Skeletal muscle satellite cell (primary cell): Measurements from ENCODE around the gene CDC42SE2. TPM values are rescaled to one million over a fixed set of nuclear protein-coding genes. Genes with fewer than 3 reads are reported as not detected.

ENCODE experiments used
- H3K27me3 ChIP-seq: 2 replicates; pipeline ENCODE4 v1.7.0; 2013; ENCODE audit warnings: low read length; ENCODE audit not compliant: control insufficient read depth, insufficient read depth
- H3K36me3 ChIP-seq: 2 replicates; pipeline ENCODE4 v1.7.0; 2013; ENCODE audit warnings: mild to moderate bottlenecking, control low read depth, low read length; ENCODE audit not compliant: insufficient read depth
- H3K4me1 ChIP-seq: 2 replicates; pipeline ENCODE4 v1.7.0; 2013; ENCODE audit warnings: low read length; ENCODE audit not compliant: control insufficient read depth, insufficient read depth
- H3K4me2 ChIP-seq: 2 replicates; pipeline ENCODE4 v1.7.0; 2013; ENCODE audit warnings: mild to moderate bottlenecking, low read length
- H3K4me3 ChIP-seq: 2 replicates; pipeline ENCODE4 v1.7.0; 2013; ENCODE audit warnings: low read length
- H3K9ac ChIP-seq: 2 replicates; pipeline ENCODE4 v1.7.0; 2013; ENCODE audit warnings: mild to moderate bottlenecking, low read depth, low read length, moderate library complexity
- H3K9me3 ChIP-seq: replicated peaks from 2 replicates; pipeline ENCODE4 v1.7.0; 2013; ENCODE audit warnings: mild to moderate bottlenecking, control low read depth, low read length
- small RNA-seq: library from RNA; depleted of rRNA; stranded (forward); fragments of <200 nt; gene quantifications from one replicate; pipeline ENCODE3, GENCODE V24; 2012

Gene CDC42SE2

DNA sequence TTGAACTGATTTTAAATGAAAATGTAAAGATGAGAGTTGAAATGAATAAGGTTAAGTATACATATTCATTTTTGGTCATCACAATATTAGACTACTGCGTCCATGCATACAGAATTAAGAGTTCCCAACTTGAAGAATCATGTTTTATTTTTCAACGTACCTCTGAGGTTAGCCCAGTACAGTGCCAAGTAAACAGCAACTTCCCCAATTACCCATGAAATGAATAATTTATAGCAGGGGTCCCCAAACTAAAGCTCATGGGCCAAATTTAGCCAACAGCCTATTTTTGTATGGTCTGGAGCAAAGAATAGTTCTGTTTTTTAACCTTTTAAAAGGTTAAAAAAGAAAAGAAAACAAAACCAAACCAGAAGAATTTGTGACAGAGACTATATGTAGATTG lies 167.9 kb downstream of the CDC42SE2 start:
- no peak overlapping the region for H3K4me2 ChIP-seq
- H3K9me3 ChIP-seq: no peaks in the 10 kb centered on the region
- no peaks in the 10 kb centered on the region for H3K4me1 ChIP-seq
- H3K9ac ChIP-seq: no peak overlapping the region
- no peak overlapping the region for H3K4me3 ChIP-seq
- peaks cover 20% of the 10 kb centered on the region for H3K36me3 ChIP-seq
- no peaks in the 10 kb centered on the region for H3K27me3 ChIP-seq

DNA sequence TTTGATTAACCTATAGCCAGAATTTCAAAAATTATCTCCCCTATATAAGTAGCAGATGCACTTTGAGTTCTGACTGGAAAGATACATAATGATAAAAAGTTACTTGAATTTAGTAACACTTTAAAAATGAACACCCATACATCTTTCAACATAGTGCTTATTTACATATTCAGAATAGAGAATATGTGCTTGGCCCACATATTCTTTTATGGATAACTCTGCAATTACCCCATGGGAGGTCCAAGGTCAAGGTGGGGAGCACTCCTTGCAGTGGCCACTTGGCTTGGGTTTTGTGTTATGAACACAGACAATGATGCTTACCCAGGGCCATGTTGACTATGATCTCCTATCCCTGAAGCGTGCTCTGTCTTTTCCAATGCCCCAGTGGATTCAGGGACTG lies 169.3 kb downstream of the CDC42SE2 start:
- no peaks in the 10 kb centered on the region for H3K4me1 ChIP-seq
- H3K27me3 ChIP-seq: no peaks in the 10 kb centered on the region
- no peaks in the 10 kb centered on the region for H3K9me3 ChIP-seq
- no peak overlapping the region for H3K4me2 ChIP-seq
- H3K36me3 ChIP-seq: peaks cover 25% of the 10 kb centered on the region
- H3K9ac ChIP-seq: no peak overlapping the region
- H3K4me3 ChIP-seq: no peak overlapping the region

DNA sequence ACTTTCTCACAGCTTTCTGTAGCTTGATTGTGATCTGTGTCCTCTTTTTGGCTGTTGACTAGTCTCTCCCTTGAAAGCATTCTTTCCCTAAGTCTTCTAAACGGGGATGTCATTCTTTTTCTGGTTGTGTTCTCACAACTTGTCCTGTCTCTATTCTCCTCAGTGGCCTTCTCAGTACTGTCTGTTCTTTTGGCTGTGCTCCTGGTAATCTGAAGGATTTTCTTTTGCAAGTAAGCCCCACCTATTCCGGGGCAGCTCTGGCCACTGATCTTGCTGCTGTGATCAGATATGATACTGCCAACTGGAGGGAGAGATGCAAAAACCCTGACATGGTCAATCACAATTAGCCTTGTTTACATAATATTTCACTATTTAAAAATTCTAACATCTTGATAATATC lies 172.2 kb downstream of the CDC42SE2 start:
- Histone ChIP-seq H3K4me3 (no peak overlapping the region), H3K4me1 (no peaks in the 10 kb centered on the region), H3K4me2 (no peak overlapping the region), H3K9ac (no peak overlapping the region), H3K36me3 (peaks cover 26% of the 10 kb centered on the region), H3K27me3 (no peaks in the 10 kb centered on the region), H3K9me3 (no peaks in the 10 kb centered on the region)

DNA sequence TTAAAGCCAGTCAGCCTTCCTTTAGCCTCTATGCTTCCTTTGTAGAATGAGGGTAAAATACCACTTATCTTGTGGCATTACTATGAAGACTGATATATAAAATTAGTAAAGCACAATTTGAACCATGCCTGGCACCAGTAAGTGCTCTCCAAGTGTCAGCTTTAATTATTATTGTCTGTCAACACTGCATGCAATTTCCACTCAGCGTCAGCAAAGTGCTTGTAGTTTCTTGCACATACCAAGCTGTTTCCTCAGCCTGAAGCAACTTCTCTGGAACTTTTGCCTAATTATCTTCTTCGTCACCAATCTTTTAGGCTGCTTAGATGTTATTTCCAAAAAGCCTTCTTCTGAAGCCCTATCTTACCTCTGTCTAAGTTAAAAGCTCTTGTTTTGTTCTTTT lies 177.3 kb downstream of the CDC42SE2 start:
- no peaks in the 10 kb centered on the region for H3K9me3 ChIP-seq
- no peak overlapping the region for H3K4me2 ChIP-seq
- H3K9ac ChIP-seq: no peak overlapping the region
- no peaks in the 10 kb centered on the region for H3K4me1 ChIP-seq
- H3K27me3 ChIP-seq: no peaks in the 10 kb centered on the region
- no peak overlapping the region for H3K4me3 ChIP-seq
- H3K36me3 ChIP-seq: peaks cover 35% of the 10 kb centered on the region

Small RNA genes lying within 50 kb of the gene (small RNA-seq; reads per million reads assigned to genes)
- gene AC004777.1: not detected
- not detected for gene RF02271
